ENCODE results near the gene KLHL21.

DNA sequence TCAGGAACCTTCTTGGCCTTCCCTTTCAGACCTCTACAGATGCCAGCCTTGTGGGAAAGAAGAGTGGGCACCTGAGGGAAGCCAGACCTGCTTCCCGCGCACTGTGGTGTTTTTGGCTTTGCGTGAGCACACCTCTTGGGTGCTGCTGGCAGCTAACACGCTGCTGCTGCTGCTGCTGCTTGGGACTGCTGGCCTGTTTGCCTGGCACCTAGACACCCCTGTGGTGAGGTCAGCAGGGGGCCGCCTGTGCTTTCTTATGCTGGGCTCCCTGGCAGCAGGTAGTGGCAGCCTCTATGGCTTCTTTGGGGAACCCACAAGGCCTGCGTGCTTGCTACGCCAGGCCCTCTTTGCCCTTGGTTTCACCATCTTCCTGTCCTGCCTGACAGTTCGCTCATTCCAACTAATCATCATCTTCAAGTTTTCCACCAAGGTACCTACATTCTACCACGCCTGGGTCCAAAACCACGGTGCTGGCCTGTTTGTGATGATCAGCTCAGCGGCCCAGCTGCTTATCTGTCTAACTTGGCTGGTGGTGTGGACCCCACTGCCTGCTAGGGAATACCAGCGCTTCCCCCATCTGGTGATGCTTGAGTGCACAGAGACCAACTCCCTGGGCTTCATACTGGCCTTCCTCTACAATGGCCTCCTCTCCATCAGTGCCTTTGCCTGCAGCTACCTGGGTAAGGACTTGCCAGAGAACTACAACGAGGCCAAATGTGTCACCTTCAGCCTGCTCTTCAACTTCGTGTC, 23.9 kb downstream of the KLHL21 start:
- TF ChIP-seq SP1 (IDR thresholded peaks at IDR 0.05), result no peak
- no peak for TF ChIP-seq CTCF (IDR thresholded peaks at IDR 0.05; ENCODE audit: low read depth, low read length, missing input control)
- no peak for TF ChIP-seq REST (IDR thresholded peaks at IDR 0.05)
- TF ChIP-seq ZBTB33 (IDR thresholded peaks at IDR 0.05), result no peak
- no peak for TF ChIP-seq YY1 (IDR thresholded peaks at IDR 0.05)
- TF ChIP-seq TAF1 (conservative IDR thresholded peaks at IDR 0.05), result no peak
- no peak for TF ChIP-seq MAX (IDR thresholded peaks at IDR 0.05)
- TF ChIP-seq RAD21 (IDR thresholded peaks at IDR 0.05), result no peak
- TF ChIP-seq JUND (IDR thresholded peaks at IDR 0.05), result no peak
- no peak for TF ChIP-seq FOXA1 (IDR thresholded peaks at IDR 0.05)
- no peak for TF ChIP-seq GABPA (IDR thresholded peaks at IDR 0.05 in 1 of 2, conservative IDR thresholded peaks at IDR 0.05 in 1 of 2)
